Type B pancreatic cell (in vitro differentiated cells): ENCODE results near the gene CEP89. TPM values are rescaled to one million over a fixed set of nuclear protein-coding genes. Genes with fewer than 3 reads are reported as not detected.

Source experiments
- DNase-seq: peaks from one replicate; pipeline ENCODE4 v3.0.0; 2021; ENCODE audit warnings: mixed read lengths; ENCODE audit not compliant: unreplicated experiment; ENCODE audit errors: extremely low spot score
- H3K27ac Mint-ChIP-seq: 2 replicates; pipeline ENCODE4 v1.8.0; 2021; ENCODE audit warnings: mild to moderate bottlenecking, mixed read lengths
- H3K27me3 Mint-ChIP-seq: 2 replicates; pipeline ENCODE4 v1.8.0; 2021; ENCODE audit warnings: mixed read lengths
- H3K36me3 Mint-ChIP-seq: 2 replicates; pipeline ENCODE4 v1.8.0; 2021; ENCODE audit warnings: mixed read lengths
- H3K4me1 Mint-ChIP-seq: one replicate; pipeline ENCODE4 v1.8.0; 2021; ENCODE audit warnings: mixed read lengths; ENCODE audit not compliant: unreplicated experiment
- H3K4me3 Mint-ChIP-seq: 2 replicates; pipeline ENCODE4 v1.8.0; 2021; ENCODE audit warnings: mild to moderate bottlenecking, mixed read lengths
- H3K9me3 Mint-ChIP-seq: 2 replicates; pipeline ENCODE4 v1.8.0; 2021; ENCODE audit warnings: mixed read lengths
- CTCF ChIP-seq: fragments of 200-600 bp; sonication (generic); conservative IDR thresholded peaks from 2 replicates; pipeline ENCODE4 v1.5.0; 2021; ENCODE audit warnings: antibody characterized with exemption, mild to moderate bottlenecking
- total RNA-seq: library from RNA; stranded (reverse); gene quantifications from 2 replicates; pipeline ENCODE4 v1.2.1, GENCODE V29; 2021; ENCODE audit warnings: low replicate concordance

The CEP89 gene
- total RNA-seq, 1 donor from 2014 or later = 37.7 TPM

- H3K4me3 Mint-ChIP-seq = no peak overlapping the region
- peaks cover 4% of the 10 kb centered on the region for H3K4me1 Mint-ChIP-seq
- H3K27ac Mint-ChIP-seq = no peak overlapping the region
Observed at GRCh38 chr19:32916969-32917615, 54.7 kb downstream of the CEP89 start.

GRCh38 chr19:32914879-32915660 is 56.7 kb downstream of the CEP89 start:
- DNase-seq = no peak
- peaks cover 4% of the 10 kb centered on the region for H3K4me1 Mint-ChIP-seq
- no peak overlapping the region for H3K4me3 Mint-ChIP-seq
- no peaks in the 10 kb centered on the region for H3K27me3 Mint-ChIP-seq
- H3K36me3 Mint-ChIP-seq = no peaks in the 10 kb centered on the region
- no peaks in the 10 kb centered on the region for H3K9me3 Mint-ChIP-seq
- H3K27ac Mint-ChIP-seq = no peak overlapping the region
- no peak for TF ChIP-seq CTCF

More at GRCh38 chr19:32916969-32917615, 54.7 kb downstream of the CEP89 start:
- no peak for TF ChIP-seq CTCF
- Mint-ChIP-seq H3K9me3 (no peaks in the 10 kb centered on the region), H3K36me3 (no peaks in the 10 kb centered on the region), H3K27me3 (no peaks in the 10 kb centered on the region)
- DNase-seq = no peak

GRCh38 chr19:32911467-32911866 is 60.3 kb downstream of the CEP89 start:
- H3K4me1 Mint-ChIP-seq = no peaks in the 10 kb centered on the region
- no peak overlapping the region for H3K4me3 Mint-ChIP-seq
- no peaks in the 10 kb centered on the region for H3K27me3 Mint-ChIP-seq
- peaks cover 17% of the 10 kb centered on the region for H3K36me3 Mint-ChIP-seq
- no peak overlapping the region for H3K27ac Mint-ChIP-seq
- H3K9me3 Mint-ChIP-seq = no peaks in the 10 kb centered on the region
- DNase-seq = no peak
- TF ChIP-seq CTCF = no peak

- Mint-ChIP-seq H3K9me3 (no peaks in the 10 kb centered on the region), H3K27me3 (no peaks in the 10 kb centered on the region), H3K4me1 (no peaks in the 10 kb centered on the region), H3K4me3 (no peak overlapping the region), H3K27ac (no peak overlapping the region), H3K36me3 (peaks cover 23% of the 10 kb centered on the region)
- no peak for TF ChIP-seq CTCF
- DNase-seq = no peak
Observed at GRCh38 chr19:32910874-32911273, 60.9 kb downstream of the CEP89 start.

GRCh38 chr19:32910094-32910493 is 61.7 kb downstream of the CEP89 start:
- H3K9me3 Mint-ChIP-seq = no peaks in the 10 kb centered on the region
- no peak overlapping the region for H3K4me3 Mint-ChIP-seq
- no peak for DNase-seq
- no peaks in the 10 kb centered on the region for H3K4me1 Mint-ChIP-seq
- no peak overlapping the region for H3K27ac Mint-ChIP-seq
- peaks cover 27% of the 10 kb centered on the region for H3K36me3 Mint-ChIP-seq
- TF ChIP-seq CTCF = no peak
- H3K27me3 Mint-ChIP-seq = no peaks in the 10 kb centered on the region
